Activated CD8-positive, alpha-beta memory T cell treated with anti-CD3 and anti-CD28 coated beads, Interleukin-2, amount 50 U/mL, for 24 hours (primary cell): ENCODE measurements around the gene PACS2.
"Not testable (repeated sequence)": the region's sequence is repeated elsewhere in the genome, so short reads cannot be mapped to it uniquely, and the experiment has no call there.

Source experiments
- DNase-seq: peaks from one replicate; pipeline ENCODE4 v3.0.0-alpha.2; 2020; ENCODE audit errors: extremely low read depth

Gene PACS2

DNA sequence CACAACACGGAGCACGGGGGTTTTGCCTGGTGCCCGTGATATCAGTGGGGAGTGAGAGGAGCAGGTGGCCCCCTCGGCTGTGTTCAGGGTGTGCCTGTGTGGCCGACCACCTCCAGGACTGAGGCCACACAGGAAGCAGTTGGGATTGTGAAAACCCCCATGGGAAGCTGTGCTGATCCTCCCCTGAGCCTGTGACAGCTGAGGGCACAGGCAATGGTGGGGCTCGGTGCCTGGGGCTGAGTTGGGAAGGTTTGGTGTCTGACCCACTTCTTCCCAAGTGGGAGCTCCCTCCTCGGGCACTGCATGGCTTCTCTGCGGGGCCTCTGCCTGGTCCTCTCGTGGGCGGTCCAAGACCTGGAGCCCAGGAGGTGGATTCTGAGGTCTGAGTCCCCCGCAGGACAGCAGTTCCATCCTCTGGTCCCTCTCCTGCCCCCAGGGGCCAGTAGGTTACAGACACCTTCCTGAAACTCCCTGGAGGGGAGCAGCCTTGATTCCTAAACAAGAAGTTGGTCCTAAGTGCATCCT lies 17.9 kb downstream of the PACS2 start:
- DNase-seq = no peak

GRCh38 chr14:105333020-105333490 lies 18.5 kb downstream of the PACS2 start:
- no peak for DNase-seq

- DNase-seq = no peak
Observed at GRCh38 chr14:105333613-105334364, 19.2 kb downstream of the PACS2 start.

GRCh38 chr14:105334383-105335230 lies 20.1 kb downstream of the PACS2 start:
- DNase-seq = no peak

DNA sequence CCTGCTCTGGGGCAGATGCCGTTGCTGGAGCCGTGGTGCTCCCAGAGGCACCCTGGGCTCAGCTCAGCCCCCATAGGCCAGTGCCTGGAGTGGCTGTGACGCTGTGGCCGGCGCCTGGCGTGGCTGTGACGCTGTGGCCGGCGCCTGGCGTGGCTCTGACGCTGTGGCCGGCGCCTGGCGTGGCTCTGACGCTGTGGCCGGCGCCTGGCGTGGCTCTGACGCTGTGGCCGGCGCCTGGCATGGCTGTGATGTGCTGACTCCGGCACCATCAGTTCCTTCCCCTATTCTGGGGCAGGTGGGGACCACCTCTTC lies 20.6 kb downstream of the PACS2 start:
- DNase-seq = not testable (repeated sequence)

DNA sequence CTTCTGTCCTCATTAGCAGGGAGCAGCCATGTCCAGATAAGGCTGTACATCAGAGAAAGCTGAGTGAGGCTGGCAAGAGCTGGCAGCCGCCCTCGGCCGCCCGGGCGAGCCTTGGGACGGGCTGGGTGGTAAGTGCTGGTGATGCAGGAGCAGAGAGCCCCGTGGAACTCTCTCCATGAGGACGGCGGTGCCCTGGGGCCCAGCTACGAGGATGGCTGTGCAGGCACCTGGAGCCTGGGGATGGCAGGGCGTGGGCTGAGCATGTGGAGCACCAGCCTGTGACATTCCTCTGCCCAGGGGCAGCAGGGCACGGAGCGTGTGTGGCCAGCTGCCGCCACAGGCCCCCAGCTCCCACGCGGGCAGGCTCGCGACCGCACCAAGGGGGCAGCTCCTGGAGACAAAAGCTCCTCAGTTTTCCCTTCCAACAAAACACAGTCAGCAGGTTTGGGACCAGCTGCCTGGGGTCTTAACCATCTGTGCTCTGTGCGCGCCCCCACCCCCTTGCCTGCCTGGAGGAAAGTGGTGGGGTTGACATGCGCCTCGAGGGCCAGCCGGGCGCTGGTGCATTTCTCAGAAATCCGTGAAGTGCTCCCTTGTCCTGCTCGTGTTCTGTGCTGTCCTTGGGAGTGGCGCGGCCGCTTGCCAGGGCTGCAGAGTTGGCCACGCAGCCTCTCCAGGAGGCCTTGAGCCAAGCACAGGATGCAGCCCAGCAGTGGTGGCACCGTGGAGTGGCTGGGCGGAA lies 21.4 kb downstream of the PACS2 start:
- DNase-seq = no peak

DNA sequence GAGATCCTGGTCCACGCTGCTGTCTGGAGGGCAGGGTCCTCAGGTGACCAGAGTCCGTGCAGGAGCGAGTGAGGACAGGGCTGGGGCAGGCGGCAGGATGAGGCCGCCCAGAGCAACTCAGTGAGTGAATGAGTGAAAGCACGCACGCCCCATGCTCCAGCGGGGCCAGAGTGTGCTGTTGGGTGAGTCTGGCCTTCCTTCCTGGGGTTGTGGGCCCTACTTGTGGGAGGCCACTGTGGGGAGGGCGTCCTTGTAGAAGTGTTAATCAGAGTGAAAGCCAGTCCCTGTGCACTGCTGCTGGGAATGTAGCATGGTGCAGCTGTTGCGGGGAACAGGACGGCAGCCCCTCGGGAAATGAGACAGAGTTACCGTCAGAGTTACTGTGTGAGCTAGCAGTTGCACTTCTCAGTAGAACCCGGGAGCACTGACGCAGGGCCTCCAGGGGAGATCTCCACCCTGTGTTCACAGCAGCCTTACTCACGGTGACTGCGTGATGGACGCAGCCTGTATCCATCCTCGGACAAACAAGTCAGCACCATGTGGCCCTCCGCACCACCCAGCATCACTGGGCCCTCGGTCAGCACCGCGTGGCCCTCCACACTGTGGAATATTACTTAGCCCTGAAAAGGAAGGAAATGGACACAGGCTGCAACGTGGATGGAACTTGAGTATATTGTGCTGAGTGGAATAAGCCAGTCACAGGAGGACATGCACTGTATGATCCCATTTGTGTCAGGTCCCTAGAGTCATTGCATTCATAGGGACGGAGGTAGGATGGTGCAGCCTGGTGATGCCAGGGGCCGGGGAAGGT lies 22.1 kb downstream of the PACS2 start:
- no peak for DNase-seq

- DNase-seq = no peak
Observed at GRCh38 chr14:105337433-105337832, 22.9 kb downstream of the PACS2 start.

DNA sequence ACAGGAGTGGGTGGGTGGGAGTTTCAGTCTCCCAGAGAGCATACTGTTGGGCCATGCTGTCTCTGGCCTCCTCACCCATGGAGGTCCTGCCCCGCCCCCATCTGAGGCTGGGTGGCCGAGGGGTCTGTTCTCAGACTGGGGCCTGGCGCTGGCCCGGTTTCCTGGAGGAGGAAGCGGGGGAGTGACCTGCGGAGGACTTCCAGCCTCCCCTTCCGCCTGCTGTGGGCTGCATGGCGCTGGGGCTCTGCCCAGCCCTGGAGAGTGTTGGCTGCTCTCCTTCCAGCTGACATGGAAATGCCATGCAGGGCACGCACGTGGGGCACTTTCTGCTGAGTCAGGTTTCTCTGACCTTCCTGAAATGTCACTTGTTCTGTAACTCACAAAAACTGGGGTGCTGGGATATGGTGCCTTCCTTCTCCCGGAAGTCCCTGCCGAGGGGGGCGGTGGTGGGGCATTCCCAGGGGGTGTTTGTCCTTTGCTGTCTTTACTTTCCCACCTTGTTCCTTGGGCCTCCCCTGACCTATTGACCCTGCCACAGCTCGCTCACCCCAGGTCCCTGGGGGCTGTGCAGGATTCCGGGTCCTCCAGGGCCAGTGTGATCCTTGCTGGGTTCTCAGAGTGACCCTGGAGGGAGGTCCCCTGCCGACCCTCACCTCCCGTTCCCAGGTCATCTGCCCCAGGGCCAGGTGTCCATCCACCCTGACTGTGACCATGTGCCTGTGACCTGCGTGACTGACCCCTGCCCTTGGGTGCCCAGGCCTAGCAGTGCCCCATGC lies 23.6 kb downstream of the PACS2 start:
- DNase-seq = no peak

DNA sequence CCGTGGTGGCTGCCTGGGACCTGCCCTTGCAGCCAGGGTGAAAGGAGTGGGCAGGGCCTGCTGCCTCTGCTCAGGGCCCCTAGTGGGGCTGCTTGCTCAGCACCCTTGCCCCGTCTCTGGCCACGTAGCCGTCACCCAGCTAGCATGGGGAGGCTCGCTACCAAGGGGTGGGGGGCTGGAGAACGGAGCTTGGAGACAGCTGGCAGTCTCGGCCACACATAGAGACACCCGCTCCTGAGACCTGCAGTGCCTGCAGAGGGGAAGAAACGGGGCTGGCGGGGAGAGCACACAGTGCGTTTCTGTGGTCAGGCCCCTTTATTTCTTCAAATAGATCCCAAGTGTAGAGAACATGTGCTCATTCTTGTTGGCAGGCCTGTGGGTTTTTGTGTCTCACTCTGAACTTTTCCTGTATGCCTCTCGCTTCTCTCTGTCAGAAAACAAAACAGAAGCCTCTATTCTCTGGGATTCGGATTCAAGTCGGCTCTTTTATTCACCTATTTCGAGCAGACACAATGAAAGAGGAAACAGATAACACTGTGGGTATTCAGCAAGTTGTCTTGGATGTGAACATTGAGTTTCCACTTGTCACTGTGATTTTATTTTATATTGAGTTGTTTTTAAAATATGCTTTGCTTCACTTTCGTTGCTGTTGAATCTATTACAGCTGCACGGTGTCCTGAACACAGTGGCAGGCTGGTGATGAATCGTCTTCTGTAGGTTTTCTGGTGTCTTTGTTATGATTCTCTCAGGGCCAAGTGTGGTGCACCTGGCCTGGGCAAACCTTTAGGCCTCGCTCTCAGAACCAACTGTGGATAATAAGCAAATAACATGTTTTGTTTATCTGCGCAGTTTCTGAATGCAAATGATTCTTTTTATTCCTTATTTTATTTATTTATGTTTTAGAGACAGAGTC lies 26.5 kb downstream of the PACS2 start:
- DNase-seq = no peak

GRCh38 chr14:105343194-105343593 lies 28.6 kb downstream of the PACS2 start:
- DNase-seq = no peak

DNA sequence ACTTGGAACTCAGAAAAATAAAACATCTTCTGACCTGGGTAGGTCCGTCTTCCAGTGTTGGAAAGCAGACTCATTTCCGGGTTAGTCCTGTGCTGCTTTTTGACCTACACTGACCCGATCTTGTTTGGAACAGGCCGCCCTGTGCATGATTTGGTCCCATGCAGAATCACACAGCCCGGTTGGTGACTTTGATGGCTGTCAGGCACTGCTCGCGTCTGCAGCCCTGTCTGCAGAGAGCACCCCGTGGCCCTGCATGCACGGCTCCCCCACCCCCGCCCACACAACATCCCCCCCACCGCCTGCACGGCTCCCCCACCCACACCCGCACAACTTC lies 31.6 kb downstream of the PACS2 start:
- DNase-seq = no peak

- no peak for DNase-seq
Observed at GRCh38 chr14:105346876-105347586, 32.5 kb downstream of the PACS2 start.

DNA sequence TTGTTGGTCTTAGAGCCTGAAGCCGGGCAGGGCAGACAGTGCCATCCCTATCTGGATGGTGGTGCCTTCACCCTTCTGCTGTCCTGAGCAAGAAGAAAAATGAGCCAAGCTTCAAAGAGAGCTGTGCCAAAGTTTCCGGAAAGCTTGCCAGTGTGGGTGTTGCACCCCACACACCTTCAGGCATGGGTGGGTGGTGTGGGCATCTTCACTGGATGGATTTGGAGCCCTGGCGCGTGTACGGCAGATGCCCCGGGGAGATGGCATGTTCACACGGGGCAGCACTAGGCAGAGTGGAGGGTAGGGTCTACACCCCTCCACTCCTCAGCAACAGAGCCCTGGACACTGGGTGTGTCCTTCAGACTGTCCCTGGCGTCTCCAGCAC lies 33.0 kb downstream of the PACS2 start:
- no peak for DNase-seq

- DNase-seq = no peak
Observed at GRCh38 chr14:105348169-105348944, 33.8 kb downstream of the PACS2 start.

DNA sequence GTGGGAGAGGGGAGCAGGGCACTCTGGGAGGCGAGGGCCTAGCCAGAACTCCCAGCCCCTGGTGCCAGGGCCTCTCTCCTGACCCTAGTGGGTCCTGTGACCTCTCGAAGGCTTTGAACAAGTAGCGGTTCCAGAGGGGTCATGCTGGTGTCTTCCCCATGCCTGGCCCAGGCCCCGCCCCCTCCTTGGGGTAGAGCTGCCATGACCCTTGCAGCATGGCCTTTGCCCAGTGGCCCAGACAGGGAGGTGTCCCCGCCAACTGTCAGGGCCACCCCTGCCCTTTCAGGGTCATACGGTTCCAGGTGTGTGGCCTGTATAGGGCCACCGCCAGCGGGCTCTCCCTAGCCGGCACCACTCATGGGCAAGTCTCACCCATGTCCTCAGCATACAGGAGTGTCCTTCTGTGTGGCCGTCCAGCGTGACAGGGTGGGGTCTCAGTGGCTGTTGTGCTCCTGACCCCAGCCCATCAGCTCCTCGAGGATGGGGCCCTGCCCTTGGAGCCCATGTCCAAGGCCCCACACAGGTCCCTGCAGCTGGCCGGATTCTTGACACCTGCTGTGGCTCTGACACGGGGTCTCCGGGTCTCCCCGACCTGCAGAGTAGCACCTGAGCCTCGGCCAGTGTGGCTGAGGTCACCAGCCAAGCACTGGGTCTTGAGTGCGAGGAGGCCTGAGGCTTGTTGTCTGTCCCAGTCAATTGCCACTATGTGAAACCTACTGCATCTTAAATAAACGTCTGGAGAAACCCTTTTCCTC lies 34.6 kb downstream of the PACS2 start:
- no peak for DNase-seq

DNA sequence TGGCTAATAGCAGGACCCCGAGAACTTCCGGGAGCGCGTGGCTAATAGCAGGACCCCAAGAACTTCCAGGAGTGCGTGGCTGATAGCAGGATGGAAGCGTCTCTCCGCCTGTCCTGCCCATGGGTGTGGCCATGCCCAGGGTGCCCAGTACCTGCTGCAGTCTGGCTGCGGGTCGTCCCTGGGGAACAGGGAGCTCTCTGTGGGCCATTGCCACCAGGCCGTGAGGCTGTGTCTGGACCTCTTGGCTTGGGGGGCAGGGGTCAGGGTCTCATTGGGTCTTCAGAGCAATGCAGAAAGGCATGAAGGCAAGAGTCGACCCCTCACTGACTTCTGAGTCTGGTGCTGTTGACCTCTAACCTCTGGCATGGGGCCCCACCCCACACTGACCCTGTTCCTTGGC lies 35.4 kb downstream of the PACS2 start:
- no peak for DNase-seq
